Right lobe of liver (tissue), 4 donors: ENCODE data around the gene SNED1.

Experiments
- CTCF ChIP-seq, 4 donors: fragments of 200-600 bp in 3 of 4; fragments of 450-650 bp in 1 of 4; IDR thresholded peaks; one replicate each; pipeline versions ENCODE4 v1.5.1 to v1.8.0; 2016 to 2022; ENCODE audit warnings: antibody characterized with exemption in 4 of 4, mild to moderate bottlenecking in 2 of 4
- POLR2A ChIP-seq: fragments of 450-650 bp; IDR thresholded peaks from one replicate; pipeline ENCODE4 v1.6.1; 2017; ENCODE audit warnings: antibody characterized with exemption, mild to moderate bottlenecking
- donor health status: DM: no; HTN: no; CAD: no.
- donor health status: DM: no; HTN: no; CAD: no.
- donor health status: DM: no; HTN: yes; CAD: no.

- TF ChIP-seq CTCF (IDR thresholded peaks at IDR 0.05): no peak
- TF ChIP-seq POLR2A: no peak
Observed at GRCh38 chr2:241069821-241070281, 71.4 kb downstream of the SNED1 start.
